ENCODE measurements around the gene CFAP52.
A peak's percentile ranks its signal among the peaks of the same experiment; 100 is the strongest.
"Not testable (repeated sequence)": the region's sequence is repeated elsewhere in the genome, so short reads cannot be mapped to it uniquely, and the experiment has no call there.

The CFAP52 gene

GRCh38 chr17:9576521-9577372, at the start of gene CFAP52:
TSS of gene CFAP52 (plus strand) at chr17:9576642. CDS start at chr17:9576696, 54 bp downstream.
- peak in 1 of 2 experiments; percentile 51 for DNase-seq (ENCODE audit: low read depth in 2 of 2)

GRCh38 chr17:9527788-9528187, 48.7 kb upstream of the CFAP52 start:
- no peak for DNase-seq (ENCODE audit: low read depth in 2 of 2)

GRCh38 chr17:9529033-9529700, 47.3 kb upstream of the CFAP52 start:
- peak in 1 of 2 experiments; percentile 21 for DNase-seq (ENCODE audit: low read depth in 2 of 2)

- no peak for DNase-seq (ENCODE audit: low read depth in 2 of 2)
These were observed 45.4 kb upstream of the CFAP52 start for GRCh38 chr17:9531034-9531433.

GRCh38 chr17:9532715-9533114, 43.7 kb upstream of the CFAP52 start:
- DNase-seq (ENCODE audit: low read depth in 2 of 2), result no peak

GRCh38 chr17:9533441-9533840, 43.0 kb upstream of the CFAP52 start:
- DNase-seq (ENCODE audit: low read depth in 2 of 2), result no peak

GRCh38 chr17:9536061-9536460, 40.4 kb upstream of the CFAP52 start:
- DNase-seq (ENCODE audit: low read depth in 2 of 2), result no peak

- DNase-seq (ENCODE audit: low read depth in 2 of 2), result no peak
These were observed 39.2 kb upstream of the CFAP52 start for GRCh38 chr17:9537177-9537776.

- no peak for DNase-seq (ENCODE audit: low read depth in 2 of 2)
These were observed 37.8 kb upstream of the CFAP52 start for GRCh38 chr17:9538626-9539025.

- no peak for DNase-seq (ENCODE audit: low read depth in 2 of 2)
These were observed 34.7 kb upstream of the CFAP52 start for GRCh38 chr17:9541718-9542117.

- no peak for DNase-seq (ENCODE audit: low read depth in 2 of 2)
These were observed 32.2 kb upstream of the CFAP52 start for GRCh38 chr17:9544221-9544620.

- no peak for DNase-seq (ENCODE audit: low read depth in 2 of 2)
These were observed 27.2 kb upstream of the CFAP52 start for GRCh38 chr17:9549215-9549614.

- DNase-seq (ENCODE audit: low read depth in 2 of 2), result no peak
These were observed 23.3 kb upstream of the CFAP52 start for GRCh38 chr17:9553181-9553580.

- DNase-seq (ENCODE audit: low read depth in 2 of 2), result no peak
These were observed 22.8 kb upstream of the CFAP52 start for GRCh38 chr17:9553596-9553995.

GRCh38 chr17:9554715-9555114, 21.7 kb upstream of the CFAP52 start:
- DNase-seq (ENCODE audit: low read depth in 2 of 2), result not testable (repeated sequence)

GRCh38 chr17:9557161-9557755, 19.2 kb upstream of the CFAP52 start:
- DNase-seq (ENCODE audit: low read depth in 2 of 2), result no peak

GRCh38 chr17:9557857-9558256, 18.6 kb upstream of the CFAP52 start:
- peak; percentile 92 to 93 for DNase-seq (ENCODE audit: low read depth in 2 of 2)

GRCh38 chr17:9564104-9564503, 12.3 kb upstream of the CFAP52 start:
- DNase-seq (ENCODE audit: low read depth in 2 of 2), result no peak

GRCh38 chr17:9566067-9566466, 10.4 kb upstream of the CFAP52 start:
- no peak for DNase-seq (ENCODE audit: low read depth in 2 of 2)

- DNase-seq (ENCODE audit: low read depth in 2 of 2), result not testable (repeated sequence)
These were observed 9.7 kb upstream of the CFAP52 start for GRCh38 chr17:9566739-9567138.

- DNase-seq (ENCODE audit: low read depth in 2 of 2), result no peak
These were observed 8.4 kb upstream of the CFAP52 start for GRCh38 chr17:9568004-9568403.

- no peak for DNase-seq (ENCODE audit: low read depth in 2 of 2)
These were observed 7.4 kb upstream of the CFAP52 start for GRCh38 chr17:9568957-9569588.
